GM12878 (cell line): ENCODE measurements around the gene LBHD1. TPM values are rescaled to one million over a fixed set of nuclear protein-coding genes. Genes with fewer than 3 reads are reported as not detected.

ENCODE experiments used
- ATAC-seq: fragments of 200-7000 bp; cut with Tn5 transposase; 3 replicates; pipeline ENCODE4 v1.9.1; 2020; ENCODE audit warnings: mild to moderate bottlenecking, moderate library complexity
- BruUV-seq: library from RNA; stranded (reverse); fragments of 400-500 nt; replicated peaks from 2 replicates; lab custom pipeline; 2021; lab: Mats Ljungman, UMichigan
- CTCF ChIA-PET: fragments of 300-600 bp; sonication (Branson Sonifier 250); formaldehyde crosslinking; extraction: SDS; loops from one replicate; lab custom pipeline; 2021; ENCODE audit warnings: inconsistent platforms; lab: Yijun Ruan, JAX
- POLR2A ChIA-PET: fragments of 350-600 bp; formaldehyde crosslinking; extraction: SDS; loops from one replicate; lab custom pipeline; 2021; ENCODE audit warnings: inconsistent platforms; lab: Charles Lee
- RAD21 ChIA-PET: fragments of 300-600 bp; sonication (Branson Sonifier 250); formaldehyde crosslinking; loops from one replicate; lab custom pipeline; 2023; ENCODE audit warnings: antibody characterized with exemption; ENCODE audit not compliant: unreplicated experiment; lab: Charles Lee
- SMC1A ChIA-PET: fragments of 300-600 bp; sonication (Branson Sonifier 250); formaldehyde crosslinking; loops from one replicate; lab custom pipeline; 2023; ENCODE audit not compliant: unreplicated experiment, uncharacterized antibody; lab: Charles Lee
- DNase-seq: peaks from one replicate; pipeline ENCODE4 v3.0.0-alpha.2; 2011; ENCODE audit warnings: low read depth, low spot score
- FAIRE-seq: peaks from 3 replicates; lab custom pipeline; 2011; peaks lifted over from hg19 to GRCh38; lab: Jason Lieb, UNC
- H2AFZ ChIP-seq: 2 replicates; pipeline ENCODE4 v1.6.0; 2011; ENCODE audit warnings: low read depth, low read length, control low read depth; ENCODE audit not compliant: control insufficient read depth
- H3K27ac ChIP-seq: 2 replicates; pipeline ENCODE4 v1.5.1; 2011; ENCODE audit warnings: control low read depth; ENCODE audit not compliant: control insufficient read depth, insufficient read depth
- H3K27me3 ChIP-seq, 2 experiments: replicated peaks in 1 of 2; 2 replicates each; pipeline versions ENCODE4 v1.6.0 to v1.6.1; 2011; ENCODE audit warnings: low read length in 1 of 2; ENCODE audit not compliant: control insufficient read depth in 2 of 2, insufficient read depth in 2 of 2
- H3K36me3 ChIP-seq, 2 experiments: 2 replicates each; pipeline ENCODE4 v1.5.1; 2011; ENCODE audit warnings: low read length in 1 of 2; ENCODE audit not compliant: control insufficient read depth in 2 of 2, insufficient read depth in 2 of 2
- H3K4me1 ChIP-seq: 2 replicates; pipeline ENCODE4 v1.6.1; 2011; ENCODE audit warnings: mild to moderate bottlenecking, low read length, moderate library complexity, mixed read lengths; ENCODE audit not compliant: control insufficient read depth, insufficient read depth
- H3K4me2 ChIP-seq: 2 replicates; pipeline ENCODE4 v1.6.0; 2011; ENCODE audit warnings: control low read depth; ENCODE audit not compliant: control insufficient read depth, insufficient read depth
- H3K4me3 ChIP-seq: fragments of 200-600 bp; sonication (generic); 2 replicates; pipeline ENCODE4 v1.5.1; 2016
- H3K79me2 ChIP-seq: 2 replicates; pipeline ENCODE4 v1.6.0; 2011; ENCODE audit warnings: low read length; ENCODE audit not compliant: control insufficient read depth, insufficient read depth
- H3K9ac ChIP-seq: 2 replicates; pipeline ENCODE4 v1.8.0; 2011; ENCODE audit warnings: low read length, control low read depth, mixed read lengths; ENCODE audit not compliant: control insufficient read depth, insufficient read depth
- H3K9me3 ChIP-seq: replicated peaks from 3 replicates; pipeline ENCODE4 v1.5.1; 2011; ENCODE audit warnings: mild to moderate bottlenecking, low read length; ENCODE audit not compliant: control insufficient read depth, insufficient read depth
- H4K20me1 ChIP-seq: 2 replicates; pipeline ENCODE4 v1.6.0; 2011; ENCODE audit not compliant: control insufficient read depth, insufficient read depth
- GATAD2B ChIP-seq: fragments of 450-650 bp; conservative IDR thresholded peaks from 2 replicates; pipeline ENCODE4 v1.6.1; 2017; ENCODE audit warnings: low read depth, mild to moderate bottlenecking, moderate library complexity
- RELA ChIP-seq: fragments of 450-650 bp; IDR thresholded peaks from 2 replicates; pipeline ENCODE4 v1.8.0; 2014; ENCODE audit warnings: borderline replicate concordance; ENCODE audit not compliant: partially characterized antibody
- WGBS: methylation state at CpG from one replicate; pipeline ENCODE4 v1.1.6; 2016; ENCODE audit warnings: low lambda C conversion rate; ENCODE audit not compliant: insufficient replicate concordance, insufficient coverage; ENCODE audit errors: missing lambda C conversion rate; 5-methylcytosine and 5-hydroxymethylcytosine counted together
- in situ Hi-C: fragments of 300-500 bp; cut with MboI; formaldehyde crosslinking; loops from 9 replicates; pipeline ENCODE4 v1.14.3; 2018; ENCODE audit warnings: mixed read lengths
- intact Hi-C: fragments of 100-400 bp; cut with micrococcal nuclease; formaldehyde crosslinking; loops from one replicate; pipeline ENCODE4 v1.14.2; 2022; ENCODE audit not compliant: unreplicated experiment
- polyA plus RNA-seq, 11 experiments: library from polyadenylated mRNA; depleted of rRNA in 4 of 11; unstranded in 6 of 11; stranded (reverse) in 5 of 11; fragments of >200 nt; fragmentation: Nextera tagmentation in 4 of 11; fragmentation: Illumina TruSeq in 1 of 11; extraction: Ambion mirVana in 4 of 11; extraction: Trizol in 1 of 11; gene quantifications; 1 replicate in 1 of 11; 2 replicates in 10 of 11; pipeline versions ENCODE4 v1.2.1 to v1.2.3, GENCODE V29; 2011 to 2016; ENCODE audit warnings: inconsistent platforms in 2 of 11, missing spikeins in 2 of 11, low read depth in 1 of 11
- small RNA-seq: library from RNA; depleted of rRNA; stranded (forward); fragments of <200 nt; gene quantifications from one replicate; pipeline ENCODE3, GENCODE V24; 2014
- total RNA-seq, 4 experiments: library from RNA; depleted of rRNA in 3 of 4; stranded (reverse); fragments of >200 nt in 3 of 4; fragmentation: Illumina TruSeq in 1 of 4; extraction: Trizol in 1 of 4; gene quantifications; 2 replicates each; pipeline versions ENCODE4 v1.2.1 to v1.2.3, GENCODE V29; 2013 to 2021

The LBHD1 gene
- total and polyA plus RNA-seq, 10 of the 15 experiments (the other 5 are each of a cell fraction or from before 2014, with no cell fraction given) = 0.79 to 12.0 (median 7.6) TPM

GRCh38 chr11:62613291-62613778 lies 58.7 kb downstream of the LBHD1 start:
- Histone ChIP-seq H3K4me2 (no peak overlapping the region), H3K4me3 (no peak overlapping the region), H3K79me2 (peaks cover 16% of the 10 kb centered on the region), H3K27ac (no peak overlapping the region), H3K27me3 (no peaks in the 10 kb centered on the region), H3K36me3 (no peaks in the 10 kb centered on the region; a peak in 2 of 4 replicates), H3K9me3 (no peaks in the 10 kb centered on the region), H4K20me1 (no peaks in the 10 kb centered on the region), H2AFZ (no peak overlapping the region), H3K4me1 (peaks cover 8% of the 10 kb centered on the region), H3K9ac (no peak overlapping the region)
- no peak for DNase-seq
- intact Hi-C loops = loop anchor here (5.0 kb wide), 1 partner anchor 59 kb away; the partner anchor contains the start of genes LBHD1 and UQCC3
- ChIA-PET CTCF (no interaction called here), RAD21 (interaction anchor here (1.7 kb wide), 1 partner anchor 9 kb away, joined by 6 read pairs; the partner anchor contains the start of gene B3GAT3), SMC1A (interaction anchor here (0.9 kb wide), 1 partner anchor 42 kb away, joined by 3 read pairs; no protein-coding TSS in a partner anchor), POLR2A (interaction anchor here (0.8 to 1.3 kb wide), 2 partner anchors 8 to 22 kb away, joined by 3 to 12 read pairs; partner anchors contain the start of genes B3GAT3 and TUT1)
- FAIRE-seq = no peak
- 73% methylated on average over 13 of the region's 15 CpGs for WGBS
- BruUV-seq = no TSS peak
- no peak for TF ChIP-seq RELA
- peak; percentile 33; the same call in 1 of the 2 replicates for TF ChIP-seq GATAD2B
- ATAC-seq = no peak
- in situ Hi-C loops = no loop called here

Small RNAs within 50 kb of the gene (small RNA-seq; reads per million reads assigned to genes)
- gene SNORA57 = not detected

Other genes starting within 250 kb of the LBHD1 start
Only the 7 nearest of the 29 such genes appear.
- 95.9 and 98.9 TPM in 2 replicates for gene GANAB, start 25.7 kb downstream of the LBHD1 start, total RNA-seq (2014; rRNA removed)
- gene GANAB, start 25.7 kb downstream of the LBHD1 start, total RNA-seq (2014; rRNA removed; fragmentation: Illumina TruSeq; extraction: Trizol) = 73.2 and 76.7 TPM in 2 replicates
- gene GANAB, start 25.7 kb downstream of the LBHD1 start, total RNA-seq (2021) = 161 and 175 TPM in 2 replicates
- 93.6 and 153 TPM in 2 replicates for gene GANAB, start 25.7 kb downstream of the LBHD1 start, polyA plus RNA-seq (2011; rRNA removed)
- gene GANAB, start 25.7 kb downstream of the LBHD1 start, polyA plus RNA-seq (2014; fragmentation: Illumina TruSeq; extraction: Trizol) = 134 and 140 TPM in 2 replicates
- 1 to 10 TPM; 4.5 to 6.4 TPM for gene GANAB, start 25.7 kb downstream of the LBHD1 start, polyA plus RNA-seq (2014; fragmentation: Nextera tagmentation; extraction: Ambion mirVana)
- 103 and 117 TPM in 2 replicates for gene GANAB, start 25.7 kb downstream of the LBHD1 start, polyA plus RNA-seq (2014; rRNA removed)
- 100 to 1,000 TPM; 102 to 107 TPM for gene GANAB, start 25.7 kb downstream of the LBHD1 start, polyA plus RNA-seq (2016; fragmentation: Nextera tagmentation; extraction: Ambion mirVana)
- gene INTS5, start 19.0 kb downstream of the LBHD1 start, total RNA-seq (2014; rRNA removed) = 17.3 and 19.7 TPM in 2 replicates
- gene INTS5, start 19.0 kb downstream of the LBHD1 start, total RNA-seq (2014; rRNA removed; fragmentation: Illumina TruSeq; extraction: Trizol) = 6.4 and 7.6 TPM in 2 replicates
- gene INTS5, start 19.0 kb downstream of the LBHD1 start, total RNA-seq (2021) = 31.8 and 35.1 TPM in 2 replicates
- gene INTS5, start 19.0 kb downstream of the LBHD1 start, polyA plus RNA-seq (2011; rRNA removed) = 2.5 and 7.9 TPM in 2 replicates
- 4.7 and 11.8 TPM in 2 replicates for gene INTS5, start 19.0 kb downstream of the LBHD1 start, polyA plus RNA-seq (2014; fragmentation: Illumina TruSeq; extraction: Trizol)
- gene INTS5, start 19.0 kb downstream of the LBHD1 start, polyA plus RNA-seq (2014; fragmentation: Nextera tagmentation; extraction: Ambion mirVana) = 1 to 10 TPM in 1 of 2 experiments, under 1 TPM in 1; 0.34 to 1.4 TPM
- gene INTS5, start 19.0 kb downstream of the LBHD1 start, polyA plus RNA-seq (2014; rRNA removed) = 15.7 and 17.2 TPM in 2 replicates
- gene INTS5, start 19.0 kb downstream of the LBHD1 start, polyA plus RNA-seq (2016; fragmentation: Nextera tagmentation; extraction: Ambion mirVana) = 10 to 100 TPM; 30.2 to 35.1 TPM
- 158 and 162 TPM in 2 replicates for gene C11orf98, start 7.1 kb downstream of the LBHD1 start, total RNA-seq (2014; rRNA removed)
- 148 and 162 TPM in 2 replicates for gene C11orf98, start 7.1 kb downstream of the LBHD1 start, total RNA-seq (2014; rRNA removed; fragmentation: Illumina TruSeq; extraction: Trizol)
- 94.4 and 97.1 TPM in 2 replicates for gene C11orf98, start 7.1 kb downstream of the LBHD1 start, total RNA-seq (2021)
- 56.0 and 62.5 TPM in 2 replicates for gene C11orf98, start 7.1 kb downstream of the LBHD1 start, polyA plus RNA-seq (2011; rRNA removed)
- 113 and 184 TPM in 2 replicates for gene C11orf98, start 7.1 kb downstream of the LBHD1 start, polyA plus RNA-seq (2014; fragmentation: Illumina TruSeq; extraction: Trizol)
- gene C11orf98, start 7.1 kb downstream of the LBHD1 start, polyA plus RNA-seq (2014; fragmentation: Nextera tagmentation; extraction: Ambion mirVana) = 100 to 1,000 TPM; 134 to 199 TPM
- 151 and 197 TPM in 2 replicates for gene C11orf98, start 7.1 kb downstream of the LBHD1 start, polyA plus RNA-seq (2014; rRNA removed)
- 100 to 1,000 TPM; 266 to 270 TPM for gene C11orf98, start 7.1 kb downstream of the LBHD1 start, polyA plus RNA-seq (2016; fragmentation: Nextera tagmentation; extraction: Ambion mirVana)
- gene CSKMT, start 7.0 kb downstream of the LBHD1 start, total RNA-seq (2014; rRNA removed) = 20.3 and 27.5 TPM in 2 replicates
- 197 and 213 TPM in 2 replicates for gene CSKMT, start 7.0 kb downstream of the LBHD1 start, total RNA-seq (2014; rRNA removed; fragmentation: Illumina TruSeq; extraction: Trizol)
- 56.8 and 61.3 TPM in 2 replicates for gene CSKMT, start 7.0 kb downstream of the LBHD1 start, total RNA-seq (2021)
- gene CSKMT, start 7.0 kb downstream of the LBHD1 start, polyA plus RNA-seq (2011; rRNA removed) = 2.8 and 7.0 TPM in 2 replicates
- 2.9 and 8.6 TPM in 2 replicates for gene CSKMT, start 7.0 kb downstream of the LBHD1 start, polyA plus RNA-seq (2014; fragmentation: Illumina TruSeq; extraction: Trizol)
- 10 to 100 TPM; 17.0 to 20.4 TPM for gene CSKMT, start 7.0 kb downstream of the LBHD1 start, polyA plus RNA-seq (2014; fragmentation: Nextera tagmentation; extraction: Ambion mirVana)
- gene CSKMT, start 7.0 kb downstream of the LBHD1 start, polyA plus RNA-seq (2014; rRNA removed) = 22.8 and 28.0 TPM in 2 replicates
- gene CSKMT, start 7.0 kb downstream of the LBHD1 start, polyA plus RNA-seq (2016; fragmentation: Nextera tagmentation; extraction: Ambion mirVana) = 10 to 100 TPM; 18.3 to 23.6 TPM
- gene UQCC3, start 594 bp downstream of the LBHD1 start, total RNA-seq (2014; rRNA removed) = 16.3 and 18.2 TPM in 2 replicates
- 3.6 and 4.6 TPM in 2 replicates for gene UQCC3, start 594 bp downstream of the LBHD1 start, total RNA-seq (2014; rRNA removed; fragmentation: Illumina TruSeq; extraction: Trizol)
- gene UQCC3, start 594 bp downstream of the LBHD1 start, total RNA-seq (2021) = 9.4 and 10.5 TPM in 2 replicates
- 2.6 and 5.9 TPM in 2 replicates for gene UQCC3, start 594 bp downstream of the LBHD1 start, polyA plus RNA-seq (2011; rRNA removed)
- 0.35 and 1.3 TPM in 2 replicates for gene UQCC3, start 594 bp downstream of the LBHD1 start, polyA plus RNA-seq (2014; fragmentation: Illumina TruSeq; extraction: Trizol)
- 1 to 10 TPM; 2.0 to 4.6 TPM for gene UQCC3, start 594 bp downstream of the LBHD1 start, polyA plus RNA-seq (2014; fragmentation: Nextera tagmentation; extraction: Ambion mirVana)
- gene UQCC3, start 594 bp downstream of the LBHD1 start, polyA plus RNA-seq (2014; rRNA removed) = 15.5 and 21.4 TPM in 2 replicates
- 10 to 100 TPM; 18.1 to 20.5 TPM for gene UQCC3, start 594 bp downstream of the LBHD1 start, polyA plus RNA-seq (2016; fragmentation: Nextera tagmentation; extraction: Ambion mirVana)
- gene UBXN1, start 6.8 kb upstream of the LBHD1 start, total RNA-seq (2014; rRNA removed) = 119 and 120 TPM in 2 replicates
- 93.7 and 105 TPM in 2 replicates for gene UBXN1, start 6.8 kb upstream of the LBHD1 start, total RNA-seq (2014; rRNA removed; fragmentation: Illumina TruSeq; extraction: Trizol)
- 122 and 127 TPM in 2 replicates for gene UBXN1, start 6.8 kb upstream of the LBHD1 start, total RNA-seq (2021)
- 49.2 and 70.8 TPM in 2 replicates for gene UBXN1, start 6.8 kb upstream of the LBHD1 start, polyA plus RNA-seq (2011; rRNA removed)
- gene UBXN1, start 6.8 kb upstream of the LBHD1 start, polyA plus RNA-seq (2014; fragmentation: Illumina TruSeq; extraction: Trizol) = 52.0 and 117 TPM in 2 replicates
- gene UBXN1, start 6.8 kb upstream of the LBHD1 start, polyA plus RNA-seq (2014; fragmentation: Nextera tagmentation; extraction: Ambion mirVana) = 10 to 100 TPM in 1 of 2 experiments, 1 to 10 TPM in 1; 7.0 to 20.7 TPM
- 162 and 173 TPM in 2 replicates for gene UBXN1, start 6.8 kb upstream of the LBHD1 start, polyA plus RNA-seq (2014; rRNA removed)
- gene UBXN1, start 6.8 kb upstream of the LBHD1 start, polyA plus RNA-seq (2016; fragmentation: Nextera tagmentation; extraction: Ambion mirVana) = 100 to 1,000 TPM; 101 to 108 TPM
- 0.05 and 0.06 TPM in 2 replicates for gene LRRN4CL, start 17.3 kb upstream of the LBHD1 start, total RNA-seq (2014; rRNA removed)
- not detected in 2 replicates for gene LRRN4CL, start 17.3 kb upstream of the LBHD1 start, total RNA-seq (2014; rRNA removed; fragmentation: Illumina TruSeq; extraction: Trizol)
- not detected in 2 replicates for gene LRRN4CL, start 17.3 kb upstream of the LBHD1 start, total RNA-seq (2021)
- not detected in 2 replicates for gene LRRN4CL, start 17.3 kb upstream of the LBHD1 start, polyA plus RNA-seq (2011; rRNA removed)
- 0.01 TPM in 1 of 2 replicates, not detected in the other for gene LRRN4CL, start 17.3 kb upstream of the LBHD1 start, polyA plus RNA-seq (2014; fragmentation: Illumina TruSeq; extraction: Trizol)
- gene LRRN4CL, start 17.3 kb upstream of the LBHD1 start, polyA plus RNA-seq (2014; fragmentation: Nextera tagmentation; extraction: Ambion mirVana) = not detected
- gene LRRN4CL, start 17.3 kb upstream of the LBHD1 start, polyA plus RNA-seq (2014; rRNA removed) = not detected in 2 replicates
- not detected for gene LRRN4CL, start 17.3 kb upstream of the LBHD1 start, polyA plus RNA-seq (2016; fragmentation: Nextera tagmentation; extraction: Ambion mirVana)